Gastroesophageal sphincter (tissue), 3 donors: Measurements from ENCODE around the gene GSTA1.
"Not testable (repeated sequence)": the region's sequence is repeated elsewhere in the genome, so short reads cannot be mapped to it uniquely, and the experiment has no call there.

Source experiments
- CTCF ChIP-seq, 4 experiments: fragments of 200-600 bp in 2 of 4; fragments of 450-650 bp in 2 of 4; sonication (generic) in 1 of 4; IDR thresholded peaks; one replicate each; pipeline ENCODE4 v1.5.1; 2017 to 2019; ENCODE audit warnings: antibody characterized with exemption in 4 of 4, mild to moderate bottlenecking in 2 of 4, moderate library complexity in 2 of 4
- EP300 ChIP-seq: sonication (generic); formaldehyde crosslinking; IDR thresholded peaks from one replicate; pipeline ENCODE4 v1.6.1; 2017; ENCODE audit warnings: antibody characterized with exemption, mild to moderate bottlenecking
- POLR2A ChIP-seq, 2 donors: fragments of 450-650 bp; IDR thresholded peaks; one replicate each; pipeline ENCODE4 v1.6.1; 2017; ENCODE audit warnings: antibody characterized with exemption in 2 of 2, mild to moderate bottlenecking in 2 of 2, moderate library complexity in 1 of 2
- POLR2AphosphoS5 ChIP-seq: sonication (generic); formaldehyde crosslinking; IDR thresholded peaks from one replicate; pipeline ENCODE4 v1.6.1; 2017; ENCODE audit warnings: antibody characterized with exemption

GRCh38 chr6:52789658-52790057 is 14.0 kb downstream of the GSTA1 start:
- TF ChIP-seq CTCF (IDR thresholded peaks at IDR 0.05); POLR2AphosphoS5; EP300; POLR2A (IDR thresholded peaks at IDR 0.05): not testable (repeated sequence)
